DMS 273 (cell line): ENCODE results near the gene DAZAP2.
"Not testable (repeated sequence)": the region's sequence is repeated elsewhere in the genome, so short reads cannot be mapped to it uniquely, and the experiment has no call there.

Experiments used
- DNase-seq: peaks from one replicate; lab custom pipeline; 2025; ENCODE audit not compliant: unreplicated experiment; lab: John Stamatoyannopoulos, UW

DAZAP2 gene

GRCh38 chr12:51246254-51246853, 7.7 kb downstream of the DAZAP2 start:
- peak; percentile 7 for DNase-seq

- no peak for DNase-seq
Measured at GRCh38 chr12:51247523-51248206, 9.0 kb downstream of the DAZAP2 start.

- no peak for DNase-seq
Measured at GRCh38 chr12:51253276-51253675, 14.7 kb downstream of the DAZAP2 start.

DNA sequence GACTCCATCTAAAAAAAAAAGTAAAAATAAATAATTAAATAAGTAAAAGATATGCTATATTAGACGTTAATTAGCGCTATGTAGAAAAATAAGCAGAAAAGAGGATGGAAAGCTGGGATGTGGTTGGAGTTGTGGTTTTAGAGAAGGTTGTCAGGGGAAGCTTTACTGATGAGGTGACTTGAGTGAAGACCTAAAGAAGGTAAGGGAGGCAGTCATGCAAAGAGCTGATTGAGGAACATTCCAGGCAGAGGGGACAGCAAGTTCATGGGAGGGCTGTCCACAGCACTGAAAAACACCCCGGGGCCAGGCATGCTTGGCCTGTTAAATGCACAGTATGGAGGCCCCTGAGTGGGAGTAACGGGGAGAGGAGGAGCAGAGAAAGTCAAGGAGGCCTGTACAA, 15.9 kb downstream of the DAZAP2 start:
- no peak for DNase-seq

DNA sequence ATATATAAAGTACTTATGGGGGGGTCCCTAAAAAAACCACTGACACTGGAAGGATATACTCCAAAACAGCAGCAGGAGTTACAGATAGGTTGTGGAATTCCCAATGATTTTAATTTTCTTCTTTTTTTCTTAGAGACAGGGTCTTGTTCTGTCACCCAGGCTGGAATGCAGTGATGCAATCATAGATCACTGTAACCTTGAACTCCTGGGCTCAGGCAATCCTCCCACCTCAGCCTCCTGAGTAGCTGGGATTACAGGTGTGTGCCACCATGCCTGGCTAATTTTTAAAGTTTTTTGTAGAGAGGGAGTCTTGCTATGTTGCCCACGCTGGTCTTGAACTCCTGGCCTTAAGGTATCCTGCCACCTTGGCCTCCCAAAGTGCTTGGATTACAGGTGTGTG, 21.0 kb downstream of the DAZAP2 start:
- DNase-seq = not testable (repeated sequence)

DNA sequence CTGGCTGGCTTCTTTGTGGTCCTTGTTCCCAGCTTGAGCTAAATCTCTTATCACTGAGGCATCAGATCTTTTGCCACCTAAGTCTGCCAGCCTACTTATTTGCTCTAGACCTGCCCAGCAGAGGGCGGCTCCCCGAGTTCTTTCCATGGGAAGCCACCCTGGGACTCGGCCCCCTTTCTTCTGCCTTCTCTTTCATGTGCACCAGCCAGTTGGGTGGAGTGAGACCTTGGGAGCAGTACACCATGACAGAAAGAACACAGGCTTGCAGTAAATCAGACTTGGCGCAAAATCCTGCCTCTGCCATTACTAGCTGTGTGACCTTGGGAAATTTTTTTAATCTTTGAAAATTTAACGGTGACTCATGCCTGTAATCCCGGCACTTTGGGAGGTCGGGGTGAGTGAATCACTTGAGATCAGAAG, 24.1 kb downstream of the DAZAP2 start:
- peak; percentile 68 for DNase-seq

DNA sequence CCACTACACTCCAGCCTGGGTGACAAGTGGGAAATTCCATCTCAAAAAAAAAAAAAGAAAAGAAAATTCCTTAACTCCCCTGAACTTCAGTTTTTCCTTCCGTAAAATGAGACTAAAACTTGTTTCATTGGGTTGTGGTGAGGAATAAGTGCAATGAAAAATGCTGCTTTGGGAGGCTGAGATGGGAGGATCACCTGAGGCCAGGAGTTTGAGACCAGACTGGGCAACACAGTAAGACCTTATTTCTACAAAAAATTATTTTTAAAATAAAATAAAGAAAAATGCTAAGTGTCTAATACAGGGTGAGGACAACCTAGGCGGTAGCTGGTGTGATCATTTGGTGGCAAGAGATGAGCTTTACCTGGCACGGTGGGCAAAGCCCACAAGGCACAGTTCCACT, 24.7 kb downstream of the DAZAP2 start:
- DNase-seq = no peak

DNA sequence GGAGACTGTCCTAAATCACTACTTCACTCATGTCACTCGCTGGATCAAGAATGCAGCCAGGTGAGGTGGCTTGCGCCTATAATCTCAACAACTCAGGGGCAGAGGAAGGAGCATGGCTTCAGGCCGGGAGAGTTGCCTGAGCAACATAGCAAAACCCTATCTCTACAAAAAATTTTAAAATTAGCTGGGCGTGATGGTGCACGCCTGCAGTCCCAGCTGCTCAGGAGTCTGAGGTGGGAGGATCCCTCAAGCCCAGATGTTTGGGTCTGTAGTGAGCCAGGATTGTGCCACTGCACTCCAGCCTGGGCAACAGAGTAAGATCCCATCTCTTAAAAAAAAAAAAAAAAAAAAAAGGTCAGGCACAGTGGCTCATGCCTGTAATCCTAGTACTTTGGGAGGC, 25.7 kb downstream of the DAZAP2 start:
- DNase-seq = no peak

- no peak for DNase-seq
Measured at GRCh38 chr12:51265024-51265423, 26.4 kb downstream of the DAZAP2 start.

DNA sequence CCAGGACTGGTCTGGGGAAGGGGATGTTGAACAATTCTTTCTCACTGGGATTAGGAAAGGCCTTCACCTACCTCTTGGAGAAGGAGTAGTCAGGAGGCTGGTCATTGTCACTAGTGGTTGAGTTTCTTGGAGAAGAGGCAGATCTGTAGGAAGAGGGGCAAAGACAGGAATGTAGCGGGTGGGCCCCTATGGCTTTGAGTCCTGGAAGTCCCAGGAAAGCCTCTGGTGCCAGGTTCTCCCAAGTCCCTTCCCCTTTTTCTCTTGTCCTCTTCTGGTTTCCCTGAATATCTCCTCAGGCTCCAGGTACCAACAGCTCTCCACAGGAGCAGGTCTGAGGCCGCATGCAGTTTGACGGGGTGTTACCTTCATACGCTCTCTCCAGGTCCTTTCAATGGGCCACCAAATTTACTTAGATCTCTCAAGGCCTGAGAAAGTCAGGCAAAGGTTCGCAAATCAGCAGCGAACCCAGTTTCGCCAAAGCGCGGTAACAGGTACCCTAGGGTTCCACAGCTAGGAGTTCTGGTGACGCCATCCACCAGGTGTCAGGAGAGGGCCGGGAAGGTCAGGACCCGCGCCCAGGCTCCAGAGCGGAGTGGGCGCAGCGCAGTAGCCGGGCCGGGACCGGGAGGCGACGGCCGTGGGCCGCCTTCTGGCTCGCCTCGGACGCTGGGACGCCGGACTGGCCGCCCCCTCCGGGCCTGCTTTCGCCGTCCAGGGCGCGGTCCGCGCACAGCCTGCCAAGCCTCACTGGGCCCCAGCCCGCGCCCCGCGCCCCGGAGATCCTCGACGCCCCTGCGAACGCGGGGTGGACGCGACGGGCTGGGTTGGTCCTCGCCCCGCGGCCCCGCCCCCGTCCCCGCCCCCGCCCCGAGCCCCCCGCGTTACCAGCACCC, 30.8 kb downstream of the DAZAP2 start:
- peak; percentile 56 for DNase-seq

GRCh38 chr12:51270067-51270950, 31.7 kb downstream of the DAZAP2 start, which contains the start of gene SMAGP:
SMAGP (minus strand) TSS chr12:51270415; CDS start chr12:51269278, 1,137 bp downstream.
- DNase-seq = peak; percentile 64

- no peak for DNase-seq
Measured at GRCh38 chr12:51270951-51271518, 32.4 kb downstream of the DAZAP2 start.

DNA sequence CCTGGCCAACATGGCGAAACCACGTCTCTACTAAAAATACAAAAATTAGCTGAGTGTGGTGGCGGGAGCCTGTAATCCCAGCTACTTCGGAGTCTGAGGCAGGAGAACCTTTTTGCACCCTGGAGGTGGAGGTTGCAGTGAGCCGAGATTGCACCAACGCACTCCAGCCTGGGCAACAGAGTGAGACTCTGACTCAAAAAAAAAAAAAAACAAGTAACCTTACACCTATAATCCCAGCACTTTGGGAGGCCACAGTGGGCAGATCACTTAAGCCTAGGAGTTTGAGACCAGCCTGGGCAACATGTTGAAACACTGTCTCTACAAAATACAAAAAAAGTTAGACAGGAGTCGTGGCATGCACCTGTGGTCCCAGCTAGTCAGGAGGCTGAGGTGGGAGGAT, 34.2 kb downstream of the DAZAP2 start:
- not testable (repeated sequence) for DNase-seq

- DNase-seq = peak; percentile 13
Measured at GRCh38 chr12:51275088-51275487, 36.5 kb downstream of the DAZAP2 start.

DNA sequence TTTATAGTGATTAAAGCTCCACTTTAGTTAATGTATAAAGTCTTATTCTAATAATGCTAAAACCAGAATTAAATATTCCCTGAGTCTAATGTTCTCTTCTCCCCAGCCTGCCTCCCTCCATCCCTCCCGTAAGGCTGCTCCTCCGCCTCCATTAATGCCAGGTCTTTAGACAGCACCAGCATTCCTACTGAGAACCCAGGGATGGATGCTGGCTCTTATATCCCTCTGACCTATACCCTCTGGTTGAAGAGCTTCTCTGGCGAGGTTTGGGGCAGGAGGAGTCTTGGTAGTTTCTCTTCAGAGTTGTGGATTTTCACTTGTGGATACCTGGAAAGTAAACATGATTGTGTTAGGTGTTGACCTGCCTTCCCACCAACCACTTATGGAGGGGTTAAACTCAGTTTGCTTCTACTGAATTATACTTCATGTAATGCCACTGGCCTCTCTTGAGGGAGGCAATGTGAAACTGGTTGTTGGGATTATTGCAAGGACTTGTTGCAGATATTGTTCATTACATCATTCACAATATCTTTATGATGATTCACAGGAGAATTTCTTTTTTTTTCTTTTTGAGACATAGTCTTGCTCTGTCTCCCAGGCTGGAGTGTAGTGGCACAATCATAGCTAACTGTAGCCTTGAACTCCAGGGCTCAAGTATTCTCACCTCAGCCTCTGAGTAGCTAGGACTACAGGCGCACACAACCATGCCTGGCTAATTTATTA, 42.7 kb downstream of the DAZAP2 start:
- DNase-seq = no peak

DNA sequence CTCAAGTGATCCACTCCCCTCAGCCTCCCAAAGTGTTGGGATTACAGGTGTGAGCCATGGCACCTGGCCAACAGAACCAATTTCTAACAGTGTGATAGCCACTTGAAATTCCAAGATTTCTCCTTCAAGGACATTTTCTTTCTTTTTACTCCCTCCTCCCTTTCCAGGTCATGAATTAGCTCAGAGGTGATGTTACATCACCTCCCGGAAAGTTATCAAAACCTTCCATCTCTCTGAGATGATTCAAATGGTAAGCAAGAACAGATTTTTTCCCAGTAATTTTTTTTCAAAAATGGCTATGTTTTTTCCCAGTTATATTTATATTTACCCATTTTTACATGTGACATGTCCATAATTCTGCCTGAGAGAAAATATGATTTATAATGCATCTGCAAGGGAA, 47.2 kb downstream of the DAZAP2 start:
- no peak for DNase-seq

GRCh38 chr12:51291603-51292513, 53.2 kb downstream of the DAZAP2 start:
- not testable (repeated sequence) for DNase-seq
